ENCODE results near the gene MLLT3.

DNA sequence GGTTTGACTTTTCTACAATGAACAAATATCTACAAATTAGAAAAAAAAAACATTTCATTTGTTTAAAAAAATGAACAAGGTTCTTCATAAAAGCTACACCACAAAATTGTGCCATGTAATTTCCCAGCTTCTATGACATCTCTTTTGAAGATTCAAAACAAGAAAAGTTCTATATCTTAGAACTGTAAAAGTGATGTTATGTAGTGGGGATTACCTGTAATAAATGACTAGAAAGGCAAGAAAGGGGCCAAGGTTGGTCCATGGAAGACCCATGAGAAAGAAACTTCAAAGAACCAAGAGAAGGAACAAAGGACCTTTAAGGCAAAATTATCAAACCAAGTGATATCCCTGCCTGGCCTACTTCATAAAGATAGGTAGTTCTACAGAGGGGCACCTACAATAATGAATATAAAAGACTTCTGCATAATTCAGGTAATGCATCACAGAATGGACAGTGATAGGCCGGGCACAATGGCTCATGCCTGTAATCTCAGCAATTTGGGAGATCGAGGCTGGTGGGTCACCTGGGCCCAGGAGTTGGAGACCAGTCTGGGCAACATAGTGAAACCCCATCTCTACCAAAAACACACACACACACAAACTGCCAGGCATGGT lies 7.6 kb downstream of the MLLT3 start:
- TF ChIP-seq, protein P1, sequence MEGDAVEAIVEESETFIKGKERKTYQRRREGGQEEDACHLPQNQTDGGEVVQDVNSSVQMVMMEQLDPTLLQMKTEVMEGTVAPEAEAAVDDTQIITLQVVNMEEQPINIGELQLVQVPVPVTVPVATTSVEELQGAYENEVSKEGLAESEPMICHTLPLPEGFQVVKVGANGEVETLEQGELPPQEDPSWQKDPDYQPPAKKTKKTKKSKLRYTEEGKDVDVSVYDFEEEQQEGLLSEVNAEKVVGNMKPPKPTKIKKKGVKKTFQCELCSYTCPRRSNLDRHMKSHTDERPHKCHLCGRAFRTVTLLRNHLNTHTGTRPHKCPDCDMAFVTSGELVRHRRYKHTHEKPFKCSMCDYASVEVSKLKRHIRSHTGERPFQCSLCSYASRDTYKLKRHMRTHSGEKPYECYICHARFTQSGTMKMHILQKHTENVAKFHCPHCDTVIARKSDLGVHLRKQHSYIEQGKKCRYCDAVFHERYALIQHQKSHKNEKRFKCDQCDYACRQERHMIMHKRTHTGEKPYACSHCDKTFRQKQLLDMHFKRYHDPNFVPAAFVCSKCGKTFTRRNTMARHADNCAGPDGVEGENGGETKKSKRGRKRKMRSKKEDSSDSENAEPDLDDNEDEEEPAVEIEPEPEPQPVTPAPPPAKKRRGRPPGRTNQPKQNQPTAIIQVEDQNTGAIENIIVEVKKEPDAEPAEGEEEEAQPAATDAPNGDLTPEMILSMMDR (IDR thresholded peaks at IDR 0.05), result no peak
- TF ChIP-seq POLR2A (IDR thresholded peaks at IDR 0.05), result no peak

Measured in uterus (tissue), 2 donors.